A673 (cell line): ENCODE results near the gene YTHDC1. TPM values are rescaled to one million over a fixed set of nuclear protein-coding genes. Genes with fewer than 3 reads are reported as not detected.

Experiments used
- BruUV-seq: library from RNA; stranded (reverse); fragments of 400-500 nt; replicated peaks from 2 replicates; lab custom pipeline; 2021; lab: Mats Ljungman, UMichigan
- CTCF ChIA-PET: fragments of 300-600 bp; sonication (Branson Sonifier 250); formaldehyde crosslinking; loops from one replicate; lab custom pipeline; 2022; ENCODE audit warnings: antibody characterized with exemption; lab: Charles Lee
- POLR2A ChIA-PET: fragments of 300-600 bp; sonication (Branson Sonifier 250); formaldehyde crosslinking; loops from one replicate; lab custom pipeline; 2022; ENCODE audit warnings: antibody characterized with exemption; ENCODE audit not compliant: low non-redundant PET; lab: Charles Lee
- DNase-seq: peaks from one replicate; pipeline ENCODE4 v3.0.0-alpha.2; 2015; ENCODE audit warnings: low spot score
- H3K27ac ChIP-seq: fragments of 200-600 bp; sonication (generic); 2 replicates; pipeline ENCODE4 v1.5.1; 2016; ENCODE audit warnings: mixed run types, low read depth, mild to moderate bottlenecking, mixed read lengths, antibody characterized with exemption, low read length; ENCODE audit not compliant: poor library complexity, severe bottlenecking
- H3K27me3 ChIP-seq: fragments of 200-600 bp; sonication (generic); replicated peaks from 2 replicates; pipeline ENCODE4 v1.6.1; 2017; ENCODE audit warnings: mixed run types, low read depth, mild to moderate bottlenecking, mixed read lengths, antibody characterized with exemption, low read length; ENCODE audit not compliant: insufficient read depth, poor library complexity
- H3K36me3 ChIP-seq: fragments of 200-600 bp; sonication (generic); 2 replicates; pipeline ENCODE4 v1.6.1; 2016; ENCODE audit warnings: mixed run types, mild to moderate bottlenecking, mixed read lengths, antibody characterized with exemption, low read length; ENCODE audit not compliant: insufficient read depth, poor library complexity, severe bottlenecking
- H3K4me1 ChIP-seq: fragments of 200-600 bp; sonication (generic); 2 replicates; pipeline ENCODE4 v1.6.1; 2017; ENCODE audit warnings: mixed run types, mild to moderate bottlenecking, mixed read lengths, antibody characterized with exemption, low read length; ENCODE audit not compliant: insufficient read depth, poor library complexity, severe bottlenecking
- H3K4me3 ChIP-seq: fragments of 200-600 bp; sonication (generic); 2 replicates; pipeline ENCODE4 v1.5.1; 2016; ENCODE audit warnings: low read depth, mixed run types, mild to moderate bottlenecking, mixed read lengths, low read length; ENCODE audit not compliant: poor library complexity, severe bottlenecking
- H3K9me3 ChIP-seq: fragments of 200-600 bp; sonication (generic); 2 replicates; pipeline ENCODE4 v1.6.1; 2016; ENCODE audit warnings: mixed run types, low read depth, mild to moderate bottlenecking, mixed read lengths, antibody characterized with exemption, low read length; ENCODE audit not compliant: poor library complexity, severe bottlenecking
- EZH2 ChIP-seq: fragments of 200-600 bp; sonication (generic); IDR thresholded peaks from 2 replicates; pipeline ENCODE4 v1.6.1; 2017; ENCODE audit warnings: borderline replicate concordance, low read depth, mild to moderate bottlenecking, mixed read lengths, antibody characterized with exemption, low read length; ENCODE audit not compliant: poor library complexity, severe bottlenecking
- intact Hi-C: fragments of 100-400 bp; cut with micrococcal nuclease; formaldehyde crosslinking; loops from one replicate; pipeline ENCODE4 v1.10.0; 2022; ENCODE audit not compliant: unreplicated experiment
- total RNA-seq: library from RNA; stranded (reverse); gene quantifications from 2 replicates; pipeline ENCODE4 v1.2.3, GENCODE V29; 2021
- TF ChIP-seq, protein P1 (sequence below): fragments of 300-800, 200-600 bp; sonication (generic); conservative IDR thresholded peaks from 2 replicates; pipeline ENCODE4 v1.5.1; 2017; ENCODE audit warnings: low read depth, mild to moderate bottlenecking, antibody characterized with exemption, low read length, moderate library complexity, mixed read lengths

Gene YTHDC1
- total RNA-seq, 1 experiment from 2014 or later, result 45.3 TPM

- BruUV-seq, result no TSS peak
- ChIA-PET POLR2A (no interaction called here), CTCF (no interaction called here)
- intact Hi-C loops, result no loop called here
- Histone ChIP-seq H3K36me3 (no peaks in the 10 kb centered on the region), H3K4me3 (no peak overlapping the region), H3K27me3 (no peaks in the 10 kb centered on the region), H3K9me3 (no peaks in the 10 kb centered on the region), H3K4me1 (no peaks in the 10 kb centered on the region), H3K27ac (no peak overlapping the region)
- TF ChIP-seq, protein P1, sequence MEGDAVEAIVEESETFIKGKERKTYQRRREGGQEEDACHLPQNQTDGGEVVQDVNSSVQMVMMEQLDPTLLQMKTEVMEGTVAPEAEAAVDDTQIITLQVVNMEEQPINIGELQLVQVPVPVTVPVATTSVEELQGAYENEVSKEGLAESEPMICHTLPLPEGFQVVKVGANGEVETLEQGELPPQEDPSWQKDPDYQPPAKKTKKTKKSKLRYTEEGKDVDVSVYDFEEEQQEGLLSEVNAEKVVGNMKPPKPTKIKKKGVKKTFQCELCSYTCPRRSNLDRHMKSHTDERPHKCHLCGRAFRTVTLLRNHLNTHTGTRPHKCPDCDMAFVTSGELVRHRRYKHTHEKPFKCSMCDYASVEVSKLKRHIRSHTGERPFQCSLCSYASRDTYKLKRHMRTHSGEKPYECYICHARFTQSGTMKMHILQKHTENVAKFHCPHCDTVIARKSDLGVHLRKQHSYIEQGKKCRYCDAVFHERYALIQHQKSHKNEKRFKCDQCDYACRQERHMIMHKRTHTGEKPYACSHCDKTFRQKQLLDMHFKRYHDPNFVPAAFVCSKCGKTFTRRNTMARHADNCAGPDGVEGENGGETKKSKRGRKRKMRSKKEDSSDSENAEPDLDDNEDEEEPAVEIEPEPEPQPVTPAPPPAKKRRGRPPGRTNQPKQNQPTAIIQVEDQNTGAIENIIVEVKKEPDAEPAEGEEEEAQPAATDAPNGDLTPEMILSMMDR, result no peak
- TF ChIP-seq EZH2, result no peak
- DNase-seq, result no peak
Observed at GRCh38 chr4:68366600-68366999, 16.7 kb upstream of the YTHDC1 start.

DNA sequence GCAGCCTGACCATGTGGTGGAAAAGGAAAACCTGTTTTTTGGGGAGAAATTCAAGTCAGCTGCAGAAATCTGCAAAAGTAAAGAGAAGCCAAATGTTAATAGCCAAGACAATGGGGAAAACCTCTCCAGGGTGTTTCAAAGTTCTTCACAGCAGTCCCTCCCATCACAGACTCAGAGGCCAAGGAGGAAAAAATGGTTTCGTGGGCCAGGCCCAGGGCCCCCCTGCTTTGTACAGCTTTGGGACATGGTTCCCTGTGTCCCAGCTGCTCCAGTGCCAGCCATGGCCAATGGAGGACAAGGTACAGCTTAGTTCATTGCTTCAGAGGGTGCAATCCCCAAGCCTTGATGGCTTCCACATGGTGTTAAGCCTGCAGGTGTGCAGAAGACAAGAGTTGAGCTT, 15.2 kb upstream of the YTHDC1 start:
- TF ChIP-seq EZH2, result no peak
- TF ChIP-seq, protein P1, result no peak
- Histone ChIP-seq H3K27me3 (no peaks in the 10 kb centered on the region), H3K27ac (no peak overlapping the region), H3K36me3 (no peaks in the 10 kb centered on the region), H3K4me1 (no peaks in the 10 kb centered on the region), H3K9me3 (no peaks in the 10 kb centered on the region), H3K4me3 (no peak overlapping the region)
- no TSS peak for BruUV-seq
- DNase-seq, result no peak
- CTCF ChIA-PET, result no interaction called here
- POLR2A ChIA-PET, result no interaction called here
- intact Hi-C loops, result no loop called here

DNA sequence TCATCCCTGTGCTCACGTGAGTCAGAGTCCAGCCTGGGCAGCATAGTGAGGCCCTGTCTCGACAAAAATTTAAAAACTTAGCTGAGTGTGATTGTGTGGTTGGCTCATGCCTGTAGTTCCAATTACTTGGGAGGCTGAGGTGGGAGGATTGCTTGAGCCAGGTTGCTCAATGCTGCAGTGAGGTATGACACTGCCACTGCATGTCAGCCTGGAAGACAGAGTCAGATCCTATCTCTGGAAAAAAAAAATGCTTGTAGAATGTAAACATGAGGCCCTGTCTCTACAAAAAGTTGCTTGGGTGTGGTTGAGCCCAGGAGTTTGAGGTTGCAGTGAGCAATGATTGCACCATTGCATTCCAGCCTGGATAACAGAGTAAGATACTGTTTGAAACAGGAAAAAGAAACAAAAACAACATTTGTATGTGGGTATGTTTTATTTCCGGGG, 11.3 kb upstream of the YTHDC1 start:
- POLR2A ChIA-PET, result no interaction called here
- H3K9me3 ChIP-seq, result no peaks in the 10 kb centered on the region
- no peaks in the 10 kb centered on the region for H3K4me1 ChIP-seq
- no peak for TF ChIP-seq EZH2
- TF ChIP-seq, protein P1, result no peak
- no peak for DNase-seq
- H3K27ac ChIP-seq, result no peak overlapping the region
- H3K4me3 ChIP-seq, result no peak overlapping the region
- no peaks in the 10 kb centered on the region for H3K27me3 ChIP-seq
- CTCF ChIA-PET, result no interaction called here
- intact Hi-C loops, result no loop called here
- H3K36me3 ChIP-seq, result no peaks in the 10 kb centered on the region
- no TSS peak for BruUV-seq
